ENCODE measurements around the gene KCNA3.

DNA sequence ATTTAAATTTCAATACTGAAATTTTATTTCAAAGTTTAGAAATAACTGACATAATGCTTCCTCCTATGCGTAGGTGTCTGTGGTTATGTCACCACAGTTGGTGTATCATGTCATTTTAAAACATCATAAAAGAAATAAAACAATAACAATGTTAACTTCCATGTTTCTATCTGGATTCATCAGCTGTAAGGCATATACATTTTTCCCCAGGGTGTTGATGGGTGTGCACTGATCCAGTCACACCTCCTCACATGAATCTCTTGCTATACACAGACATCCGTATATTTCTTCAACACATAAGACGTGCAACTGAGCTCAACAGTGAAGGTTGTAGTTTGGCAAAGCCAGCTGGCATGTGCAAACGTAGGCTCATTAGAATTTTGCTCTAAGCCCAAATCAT, 6.2 kb downstream of the KCNA3 start:
- TF ChIP-seq, protein P1, sequence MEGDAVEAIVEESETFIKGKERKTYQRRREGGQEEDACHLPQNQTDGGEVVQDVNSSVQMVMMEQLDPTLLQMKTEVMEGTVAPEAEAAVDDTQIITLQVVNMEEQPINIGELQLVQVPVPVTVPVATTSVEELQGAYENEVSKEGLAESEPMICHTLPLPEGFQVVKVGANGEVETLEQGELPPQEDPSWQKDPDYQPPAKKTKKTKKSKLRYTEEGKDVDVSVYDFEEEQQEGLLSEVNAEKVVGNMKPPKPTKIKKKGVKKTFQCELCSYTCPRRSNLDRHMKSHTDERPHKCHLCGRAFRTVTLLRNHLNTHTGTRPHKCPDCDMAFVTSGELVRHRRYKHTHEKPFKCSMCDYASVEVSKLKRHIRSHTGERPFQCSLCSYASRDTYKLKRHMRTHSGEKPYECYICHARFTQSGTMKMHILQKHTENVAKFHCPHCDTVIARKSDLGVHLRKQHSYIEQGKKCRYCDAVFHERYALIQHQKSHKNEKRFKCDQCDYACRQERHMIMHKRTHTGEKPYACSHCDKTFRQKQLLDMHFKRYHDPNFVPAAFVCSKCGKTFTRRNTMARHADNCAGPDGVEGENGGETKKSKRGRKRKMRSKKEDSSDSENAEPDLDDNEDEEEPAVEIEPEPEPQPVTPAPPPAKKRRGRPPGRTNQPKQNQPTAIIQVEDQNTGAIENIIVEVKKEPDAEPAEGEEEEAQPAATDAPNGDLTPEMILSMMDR (IDR thresholded peaks at IDR 0.05) = no peak
- no peak for TF ChIP-seq POLR2A (IDR thresholded peaks at IDR 0.05)
